Tibial artery (tissue), 4 donors: Measurements from ENCODE around the gene PSEN1.

Source experiments
- DNase-seq, 2 donors: peaks; one replicate each; pipeline ENCODE4 v3.0.0-alpha.2; 2019
- H3K27ac ChIP-seq, 2 donors: fragments of 200-600 bp; sonication (generic) in 1 of 2; 1 replicate in 1 of 2; 2 replicates in 1 of 2; pipeline ENCODE4 v1.5.1; 2018 to 2019; ENCODE audit warnings: mild to moderate bottlenecking in 1 of 2
- H3K27me3 ChIP-seq, 2 donors: fragments of 200-600 bp; sonication (generic) in 1 of 2; one replicate each; pipeline versions ENCODE4 v1.5.1 to v1.6.0; 2016 to 2019
- H3K36me3 ChIP-seq, 3 donors: fragments of 200-600 bp; sonication (generic) in 2 of 3; one replicate each; pipeline ENCODE4 v1.5.1; 2016 to 2019; ENCODE audit warnings: mild to moderate bottlenecking in 2 of 3
- H3K4me1 ChIP-seq, 4 donors: fragments of 200-600 bp; sonication (generic) in 2 of 4; 1 replicate in 3 of 4; 2 replicates in 1 of 4; pipeline ENCODE4 v1.5.1; 2016 to 2019
- H3K4me3 ChIP-seq, 2 donors: fragments of 200-600 bp; sonication (generic) in 1 of 2; 1 replicate in 1 of 2; 2 replicates in 1 of 2; pipeline ENCODE4 v1.5.1; 2018 to 2019; ENCODE audit warnings: mild to moderate bottlenecking in 2 of 2
- H3K9me3 ChIP-seq, 3 donors: fragments of 200-600 bp; sonication (generic) in 1 of 3; one replicate each; pipeline ENCODE4 v1.5.1; 2016 to 2019
- CTCF ChIP-seq, 2 experiments: fragments of 200-600 bp in 1 of 2; fragments of 450-650 bp in 1 of 2; IDR thresholded peaks; one replicate each; pipeline ENCODE4 v1.5.1; 2017 to 2019; ENCODE audit warnings: antibody characterized with exemption in 2 of 2, mild to moderate bottlenecking in 1 of 2, moderate library complexity in 1 of 2
- intact Hi-C: fragments of 100-400 bp; cut with DNase I; formaldehyde crosslinking; loops from one replicate; pipeline ENCODE4 v1.15.0; 2023; ENCODE audit warnings: low total_unique reads

Gene PSEN1

DNA sequence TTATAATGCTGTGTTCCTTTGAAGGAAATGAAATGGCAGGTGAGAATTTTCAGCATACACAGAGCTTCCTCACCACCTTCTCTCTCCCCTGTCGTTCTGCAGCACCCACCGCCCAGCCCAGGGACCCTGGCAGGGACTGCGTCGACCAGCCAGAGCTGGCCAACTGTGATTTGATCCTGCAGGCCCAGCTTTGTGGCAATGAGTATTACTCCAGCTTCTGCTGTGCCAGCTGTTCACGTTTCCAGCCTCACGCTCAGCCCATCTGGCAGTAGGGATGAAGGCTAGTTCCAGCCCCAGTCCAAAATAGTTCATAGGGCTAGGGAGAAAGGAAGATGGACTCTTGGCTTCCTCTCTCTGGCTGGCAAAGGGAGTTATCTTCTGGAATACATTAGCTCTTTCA, 136.1 kb downstream of the PSEN1 start:
- intact Hi-C loops: no loop called here
- Histone ChIP-seq H3K36me3 (peaks cover 9 to 40% (median 34%) of the 10 kb centered on the region in 3 donors), H3K4me1 (peaks cover 0 to 10% (median 7%) of the 10 kb centered on the region in 4 donors), H3K27me3 (no peaks in the 10 kb centered on the region), H3K9me3 (no peaks in the 10 kb centered on the region), H3K4me3 (no peak overlapping the region), H3K27ac (no peak overlapping the region)
- no peak for DNase-seq
- TF ChIP-seq CTCF (IDR thresholded peaks at IDR 0.05): no peak
